ENCODE data around the gene SESN3.
"Not testable (repeated sequence)": the region's sequence is repeated elsewhere in the genome, so short reads cannot be mapped to it uniquely, and the experiment has no call there.

DNA sequence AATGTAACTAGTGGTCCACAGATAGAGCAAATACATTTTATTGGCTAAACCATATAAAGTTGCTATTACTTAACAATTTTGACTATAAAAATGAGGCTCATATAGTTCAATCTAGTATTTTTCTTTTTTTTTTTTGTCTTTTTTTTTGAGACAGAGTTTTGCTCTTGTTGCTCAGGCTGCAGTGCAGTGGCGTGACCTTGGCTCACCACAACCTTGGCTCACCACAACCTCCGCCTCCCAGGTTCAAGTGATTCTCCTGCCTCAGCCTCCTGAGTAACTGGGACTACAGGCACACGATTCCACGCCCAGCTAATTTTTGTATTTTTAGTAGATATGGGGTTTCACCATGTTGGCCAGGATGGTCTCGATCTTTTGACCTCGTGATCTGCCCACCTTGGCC lies 3.9 kb downstream of the SESN3 start:
- TF ChIP-seq, protein P1, sequence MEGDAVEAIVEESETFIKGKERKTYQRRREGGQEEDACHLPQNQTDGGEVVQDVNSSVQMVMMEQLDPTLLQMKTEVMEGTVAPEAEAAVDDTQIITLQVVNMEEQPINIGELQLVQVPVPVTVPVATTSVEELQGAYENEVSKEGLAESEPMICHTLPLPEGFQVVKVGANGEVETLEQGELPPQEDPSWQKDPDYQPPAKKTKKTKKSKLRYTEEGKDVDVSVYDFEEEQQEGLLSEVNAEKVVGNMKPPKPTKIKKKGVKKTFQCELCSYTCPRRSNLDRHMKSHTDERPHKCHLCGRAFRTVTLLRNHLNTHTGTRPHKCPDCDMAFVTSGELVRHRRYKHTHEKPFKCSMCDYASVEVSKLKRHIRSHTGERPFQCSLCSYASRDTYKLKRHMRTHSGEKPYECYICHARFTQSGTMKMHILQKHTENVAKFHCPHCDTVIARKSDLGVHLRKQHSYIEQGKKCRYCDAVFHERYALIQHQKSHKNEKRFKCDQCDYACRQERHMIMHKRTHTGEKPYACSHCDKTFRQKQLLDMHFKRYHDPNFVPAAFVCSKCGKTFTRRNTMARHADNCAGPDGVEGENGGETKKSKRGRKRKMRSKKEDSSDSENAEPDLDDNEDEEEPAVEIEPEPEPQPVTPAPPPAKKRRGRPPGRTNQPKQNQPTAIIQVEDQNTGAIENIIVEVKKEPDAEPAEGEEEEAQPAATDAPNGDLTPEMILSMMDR (IDR thresholded peaks at IDR 0.05; ENCODE audit: low read depth, low read length, poor library complexity, severe bottlenecking): not testable (repeated sequence)
- not testable (repeated sequence) for TF ChIP-seq EZH2phosphoT487 (IDR thresholded peaks at IDR 0.05; ENCODE audit: borderline replicate concordance, low read length)

Measured in DOHH2 (cell line).